Measurements from ENCODE around the gene CYP4F22. TPM values are rescaled to one million over a fixed set of nuclear protein-coding genes. Genes with fewer than 3 reads are reported as not detected.

Gene CYP4F22
- total RNA-seq, 1 experiment from 2014 or later = 4.9 TPM

GRCh38 chr19:15498910-15499309 lies 9.4 kb upstream of the CYP4F22 start:
- peak overlapping the region in 1 of 2 experiments; percentile 29; a peak in 2 of 4 replicates for H3K4me3 ChIP-seq (replicated peaks in 1 of 2; ENCODE audit: low read depth in 1 of 2, low read length in 2 of 2)
- no peak overlapping the region for H3K27ac ChIP-seq (ENCODE audit: low read depth, low read length)
- H3K9me3 ChIP-seq (ENCODE audit: control insufficient read depth in 1 of 2, insufficient read depth in 1 of 2, low read depth in 1 of 2, low read length in 2 of 2) = no peaks in the 10 kb centered on the region
- DNase-seq (ENCODE audit: low read depth, low spot score) (peak; percentile 66), ATAC-seq (peak; percentile 87)
- H2AFZ ChIP-seq (ENCODE audit: low read depth, low read length, poor library complexity, severe bottlenecking) = peak overlapping the region; percentile 74
- ChIA-PET RAD21 (ENCODE audit: low non-redundant PET in 1 of 2, low total read pairs in 2 of 2, uncharacterized antibody in 2 of 2, unreplicated experiment in 2 of 2) (no interaction called here), CTCF (no interaction called here), POLR2A (no interaction called here)
- H3K9ac ChIP-seq (ENCODE audit: low read length) = no peak overlapping the region
- H3K4me1 ChIP-seq (ENCODE audit: control insufficient read depth in 1 of 2, insufficient read depth in 2 of 2, low read length in 2 of 2) = peaks cover 4 to 11% of the 10 kb centered on the region in 2 experiments; a peak in 3 of 4 replicates
- H3K4me2 ChIP-seq (ENCODE audit: low read length) = peak overlapping the region; percentile 57
- H3K27me3 ChIP-seq (ENCODE audit: insufficient read depth, low read length) = no peaks in the 10 kb centered on the region
- intact Hi-C loops (cut with micrococcal nuclease) = no loop called here
- TF ChIP-seq SP1 (IDR thresholded peaks at IDR 0.05; ENCODE audit: low read depth) (peak; percentile 15), FOSL1 (IDR thresholded peaks at IDR 0.05; ENCODE audit: low read depth) (no peak), POLR2A (IDR thresholded peaks at IDR 0.05; ENCODE audit: borderline replicate concordance, extremely low read depth, insufficient read depth, insufficient read length) (no peak), TCF7L2 (IDR thresholded peaks at IDR 0.05; ENCODE audit: borderline replicate concordance, extremely low read depth, insufficient read depth, insufficient read length) (no peak)
- H4K20me1 ChIP-seq (ENCODE audit: insufficient read depth) = no peaks in the 10 kb centered on the region
- H3K9me2 ChIP-seq (ENCODE audit: insufficient read depth) = no peaks in the 10 kb centered on the region
- no peaks in the 10 kb centered on the region for H3K79me2 ChIP-seq (ENCODE audit: insufficient read depth, low read length)
- no peaks in the 10 kb centered on the region for H3K36me3 ChIP-seq (ENCODE audit: control insufficient read depth in 1 of 2, insufficient read depth in 2 of 2, low read length in 2 of 2)
- BruUV-seq (replicated peaks) = no TSS peak

GRCh38 chr19:15501596-15501995 lies 6.7 kb upstream of the CYP4F22 start:
- no peaks in the 10 kb centered on the region for H4K20me1 ChIP-seq (ENCODE audit: insufficient read depth)
- intact Hi-C loops (cut with micrococcal nuclease) = no loop called here
- CTCF ChIA-PET = no interaction called here
- H3K4me2 ChIP-seq (ENCODE audit: low read length) = no peak overlapping the region
- RAD21 ChIA-PET (ENCODE audit: low non-redundant PET in 1 of 2, low total read pairs in 2 of 2, uncharacterized antibody in 2 of 2, unreplicated experiment in 2 of 2) = no interaction called here
- no peaks in the 10 kb centered on the region for H3K36me3 ChIP-seq (ENCODE audit: control insufficient read depth in 1 of 2, insufficient read depth in 2 of 2, low read length in 2 of 2)
- no peak overlapping the region for H2AFZ ChIP-seq (ENCODE audit: low read depth, low read length, poor library complexity, severe bottlenecking)
- H3K9me3 ChIP-seq (ENCODE audit: control insufficient read depth in 1 of 2, insufficient read depth in 1 of 2, low read depth in 1 of 2, low read length in 2 of 2) = no peaks in the 10 kb centered on the region
- POLR2A ChIA-PET = interaction anchor here (0.7 kb wide), 1 partner anchor 121 kb away, joined by 4 read pairs; no protein-coding TSS in a partner anchor
- DNase-seq (ENCODE audit: low read depth, low spot score) = no peak
- no TSS peak for BruUV-seq (replicated peaks)
- peaks cover 4 to 11% of the 10 kb centered on the region in 2 experiments; a peak in 3 of 4 replicates for H3K4me1 ChIP-seq (ENCODE audit: control insufficient read depth in 1 of 2, insufficient read depth in 2 of 2, low read length in 2 of 2)
- H3K9me2 ChIP-seq (ENCODE audit: insufficient read depth) = no peaks in the 10 kb centered on the region
- H3K9ac ChIP-seq (ENCODE audit: low read length) = no peak overlapping the region
- no peak overlapping the region for H3K27ac ChIP-seq (ENCODE audit: low read depth, low read length)
- no peaks in the 10 kb centered on the region for H3K27me3 ChIP-seq (ENCODE audit: insufficient read depth, low read length)
- TF ChIP-seq YY1 (IDR thresholded peaks at IDR 0.05; ENCODE audit: extremely low read depth, insufficient replicate concordance, low read depth, low read length) = no peak
- TF ChIP-seq ZBTB33 (IDR thresholded peaks at IDR 0.05; ENCODE audit: extremely low read depth, insufficient replicate concordance, low read length) = no peak
- TF ChIP-seq ATF3 (IDR thresholded peaks at IDR 0.05) = no peak
- no peak for TF ChIP-seq SRF (IDR thresholded peaks at IDR 0.05; ENCODE audit: low read depth)
- no peak for TF ChIP-seq CBX3 (IDR thresholded peaks at IDR 0.05; ENCODE audit: low read depth)
- TF ChIP-seq CEBPB (IDR thresholded peaks at IDR 0.05; ENCODE audit: low read depth) = no peak
- TF ChIP-seq JUND (IDR thresholded peaks at IDR 0.05) = no peak
- TF ChIP-seq FOSL1 (IDR thresholded peaks at IDR 0.05; ENCODE audit: low read depth) = no peak
- TF ChIP-seq POLR2AphosphoS5 (IDR thresholded peaks at IDR 0.05; ENCODE audit: low read depth, low read length) = no peak
- H3K4me3 ChIP-seq (replicated peaks in 1 of 2; ENCODE audit: low read depth in 1 of 2, low read length in 2 of 2) = no peak overlapping the region
- no peaks in the 10 kb centered on the region for H3K79me2 ChIP-seq (ENCODE audit: insufficient read depth, low read length)
- ATAC-seq = no peak

All from HCT116 (cell line).